ENCODE results near the gene WDR41. TPM values are rescaled to one million over a fixed set of nuclear protein-coding genes. Genes with fewer than 3 reads are reported as not detected.

The WDR41 gene
- total RNA-seq, 1 experiment from 2014 or later, result 43.6 TPM

GRCh38 chr5:77413049-77413448, 79.1 kb downstream of the WDR41 start:
- TF ChIP-seq CTCF (conservative IDR thresholded peaks at IDR 0.05), result no peak
- H3K4me2 ChIP-seq (ENCODE audit: insufficient read depth, insufficient read length, low read length), result no peak overlapping the region
- no peak overlapping the region for H2BK5ac ChIP-seq (ENCODE audit: insufficient read length, low read length)
- no peaks in the 10 kb centered on the region for H3K36me3 Mint-ChIP-seq (ENCODE audit: insufficient read depth in 1 of 3, low read depth in 3 of 3)
- no peak overlapping the region for H3K9ac ChIP-seq (ENCODE audit: extremely low read depth, insufficient read length, low read length)
- no peak overlapping the region for H4K8ac ChIP-seq (replicated peaks; ENCODE audit: insufficient read length, low read depth, low read length)
- DNase-seq, result no peak
- H3K27me3 Mint-ChIP-seq (ENCODE audit: low read depth), result no peaks in the 10 kb centered on the region; the same call in 1 of the 2 replicates
- no peaks in the 10 kb centered on the region for H3K79me2 ChIP-seq (ENCODE audit: insufficient read depth, low read length)
- no peak overlapping the region for H2BK15ac ChIP-seq (ENCODE audit: low read depth, low read length)
- no peak overlapping the region for H4K5ac ChIP-seq (ENCODE audit: insufficient read length, low read depth, low read length)
- no peak overlapping the region for H2AFZ ChIP-seq (ENCODE audit: low read length)
- H3K14ac ChIP-seq (ENCODE audit: insufficient read depth, low read length), result no peak overlapping the region
- no peaks in the 10 kb centered on the region for H3K79me1 ChIP-seq (ENCODE audit: insufficient read depth, low read depth, low read length, poor library complexity, severe bottlenecking)
- H3K18ac ChIP-seq (ENCODE audit: insufficient read length, low read depth, low read length), result no peak overlapping the region
- no peak overlapping the region for H2BK12ac ChIP-seq (ENCODE audit: insufficient read length, low read depth, low read length)
- no peak overlapping the region for H3K23ac ChIP-seq (ENCODE audit: insufficient read length, low read depth, low read length)
- no CpG with 5 or more reads among the region's 7 CpGs for WGBS (ENCODE audit: extremely low coverage, insufficient read length, low lambda C conversion rate)
- H3K27ac Mint-ChIP-seq, result no peak overlapping the region
- H3K56ac ChIP-seq (ENCODE audit: insufficient read length, low read depth, low read length), result no peak overlapping the region
- no peaks in the 10 kb centered on the region for H3K9me3 Mint-ChIP-seq
- no peak overlapping the region for H4K91ac ChIP-seq (ENCODE audit: insufficient read length, low read depth, low read length)
- H3K4me1 ChIP-seq (ENCODE audit: insufficient read depth, low read length), result no peaks in the 10 kb centered on the region
- no peak overlapping the region for H2BK20ac ChIP-seq (ENCODE audit: low read depth, low read length, poor library complexity, severe bottlenecking)
- H3K23me2 ChIP-seq (ENCODE audit: insufficient read length, low read depth, low read length, poor library complexity, severe bottlenecking), result no peaks in the 10 kb centered on the region
- H4K20me1 ChIP-seq (ENCODE audit: control insufficient read depth, insufficient read depth, insufficient read length), result no peaks in the 10 kb centered on the region
- H3K4me1 Mint-ChIP-seq, result no peaks in the 10 kb centered on the region
- no peaks in the 10 kb centered on the region for H3K9me3 ChIP-seq (ENCODE audit: control insufficient read depth, low read depth, low read length)
- no peak overlapping the region for H3K27ac ChIP-seq (ENCODE audit: insufficient read length, low read depth, low read length)
- no peak overlapping the region for H2BK120ac ChIP-seq (ENCODE audit: low read depth, low read length, poor library complexity, severe bottlenecking)
- no peak overlapping the region for H3T11ph ChIP-seq (ENCODE audit: low read length)
- no peak overlapping the region for H3K4me3 Mint-ChIP-seq
- H3K27me3 ChIP-seq (ENCODE audit: insufficient read depth, low read length), result no peaks in the 10 kb centered on the region
- H3K4ac ChIP-seq (ENCODE audit: low read depth, low read length), result no peak overlapping the region
- H2AK5ac ChIP-seq (ENCODE audit: insufficient read length, low read length), result no peak overlapping the region
